Liver (tissue), 10 donors: ENCODE results near the gene IMPG1. TPM values are rescaled to one million over a fixed set of nuclear protein-coding genes. Genes with fewer than 3 reads are reported as not detected.

Experiments used
- DNase-seq: peaks from one replicate; pipeline ENCODE4 v3.0.0-alpha.2; 2017; ENCODE audit warnings: low spot score
- H3K27ac ChIP-seq, 2 donors: one replicate each; pipeline ENCODE4 v1.7.0; 2013; ENCODE audit warnings: inconsistent platforms in 2 of 2, low read length in 2 of 2, control low read depth in 1 of 2, low read depth in 1 of 2, mild to moderate bottlenecking in 1 of 2
- H3K27me3 ChIP-seq, 4 donors: one replicate each; pipeline versions ENCODE4 v1.6.1 to v1.7.0; 2013; ENCODE audit warnings: low read length in 3 of 4, inconsistent platforms in 1 of 4, mild to moderate bottlenecking in 1 of 4, moderate library complexity in 1 of 4; ENCODE audit not compliant: control insufficient read depth in 4 of 4, insufficient read depth in 4 of 4
- H3K36me3 ChIP-seq, 4 donors: one replicate each; pipeline versions ENCODE4 v1.6.1 to v1.7.0; 2013; ENCODE audit warnings: low read length in 3 of 4, mild to moderate bottlenecking in 3 of 4, low read depth in 1 of 4, moderate library complexity in 1 of 4; ENCODE audit not compliant: control insufficient read depth in 4 of 4, insufficient read depth in 3 of 4
- H3K4me1 ChIP-seq, 4 donors: one replicate each; pipeline versions ENCODE4 v1.6.1 to v1.7.0; 2013; ENCODE audit warnings: low read length in 3 of 4, mild to moderate bottlenecking in 3 of 4, moderate library complexity in 1 of 4; ENCODE audit not compliant: control insufficient read depth in 4 of 4, insufficient read depth in 4 of 4
- H3K4me3 ChIP-seq, 3 donors: one replicate each; pipeline versions ENCODE4 v1.6.1 to v1.7.0; 2013; ENCODE audit warnings: low read length in 3 of 3, control low read depth in 1 of 3, low read depth in 1 of 3, mild to moderate bottlenecking in 1 of 3
- H3K9ac ChIP-seq, 2 donors: one replicate each; pipeline ENCODE4 v1.7.0; 2013; ENCODE audit warnings: low read length in 2 of 2, mild to moderate bottlenecking in 2 of 2, moderate library complexity in 2 of 2, control low read depth in 1 of 2, low read depth in 1 of 2
- H3K9me3 ChIP-seq, 4 donors: one replicate each; pipeline versions ENCODE4 v1.6.1 to v1.7.0; 2013; ENCODE audit warnings: low read length in 3 of 4; ENCODE audit not compliant: control insufficient read depth in 4 of 4
- EGR1 ChIP-seq, 2 donors: IDR thresholded peaks; 2 replicates each; pipeline ENCODE4 v1.6.1; 2016 to 2018; ENCODE audit warnings: antibody characterized with exemption in 2 of 2, low read depth in 2 of 2
- FOXA1 ChIP-seq: IDR thresholded peaks from 2 replicates; pipeline ENCODE4 v1.6.1; 2016; ENCODE audit warnings: antibody characterized with exemption
- FOXA2 ChIP-seq: IDR thresholded peaks from 2 replicates; pipeline ENCODE4 v1.6.1; 2016; ENCODE audit warnings: antibody characterized with exemption
- GABPA ChIP-seq, 2 donors: IDR thresholded peaks in 1 of 2; conservative IDR thresholded peaks in 1 of 2; 2 replicates each; pipeline ENCODE4 v1.6.1; 2016; ENCODE audit warnings: antibody characterized with exemption in 2 of 2, mild to moderate bottlenecking in 1 of 2, moderate library complexity in 1 of 2
- HNF4A ChIP-seq, 2 donors: conservative IDR thresholded peaks; 2 replicates each; pipeline ENCODE4 v1.6.1; 2016; ENCODE audit warnings: antibody characterized with exemption in 2 of 2, mild to moderate bottlenecking in 2 of 2
- HNF4G ChIP-seq: IDR thresholded peaks from 2 replicates; pipeline ENCODE4 v1.6.1; 2016; ENCODE audit warnings: antibody characterized with exemption
- JUND ChIP-seq, 2 donors: IDR thresholded peaks; 2 replicates each; pipeline ENCODE4 v1.6.1; 2016; ENCODE audit warnings: antibody characterized with exemption in 2 of 2
- NR2F2 ChIP-seq: IDR thresholded peaks from 2 replicates; pipeline ENCODE4 v1.6.1; 2016; ENCODE audit warnings: antibody characterized with exemption
- RXRA ChIP-seq, 2 donors: IDR thresholded peaks; 2 replicates each; pipeline ENCODE4 v1.6.1; 2017 to 2018; ENCODE audit warnings: antibody characterized with exemption in 2 of 2, mild to moderate bottlenecking in 1 of 2
- SP1 ChIP-seq: IDR thresholded peaks from 2 replicates; pipeline ENCODE4 v1.6.1; 2018; ENCODE audit warnings: antibody characterized with exemption, mild to moderate bottlenecking
- TAF1 ChIP-seq: conservative IDR thresholded peaks from 2 replicates; pipeline ENCODE4 v1.6.1; 2016; ENCODE audit warnings: antibody characterized with exemption, mild to moderate bottlenecking
- YY1 ChIP-seq: IDR thresholded peaks from 2 replicates; pipeline ENCODE4 v1.6.1; 2016; ENCODE audit warnings: antibody characterized with exemption, mild to moderate bottlenecking
- WGBS: extraction: QIAGEN DNeasy Blood & Tissue Kit; methylation state at CpG from one replicate; pipeline ENCODE4 v1.1.7; 2013; 5-methylcytosine and 5-hydroxymethylcytosine counted together
- polyA plus RNA-seq, 2 donors: library from polyadenylated mRNA; stranded (reverse) in 1 of 2; unstranded in 1 of 2; fragments of 200-250 nt in 1 of 2; fragments of >200 nt in 1 of 2; fragmentation: Nextera tagmentation in 1 of 2; extraction: Ambion mirVana in 1 of 2; gene quantifications; one replicate each; pipeline versions ENCODE4 v1.2.1 to v1.2.3, GENCODE V29; 2013 to 2015
- small RNA-seq: library from RNA; depleted of rRNA; stranded (forward); fragments of <200 nt; gene quantifications from one replicate; pipeline ENCODE3, GENCODE V24; 2014
- total RNA-seq, 2 donors: library from RNA; depleted of rRNA; stranded (reverse); fragments of >200 nt; gene quantifications; one replicate each; pipeline ENCODE4 v1.2.3, GENCODE V29; 2014
- TF ChIP-seq, protein P1 (sequence below): IDR thresholded peaks from 2 replicates; pipeline ENCODE4 v1.6.1; 2016; ENCODE audit warnings: antibody characterized with exemption, mild to moderate bottlenecking
- TF ChIP-seq, protein P2 (sequence below): IDR thresholded peaks from 2 replicates; pipeline ENCODE4 v1.6.1; 2016; ENCODE audit warnings: antibody characterized with exemption
- TF ChIP-seq, protein P3 (sequence below): IDR thresholded peaks from 2 replicates; pipeline ENCODE4 v1.6.1; 2016; ENCODE audit warnings: antibody characterized with exemption
- TF ChIP-seq, protein P4 (sequence below): fragments of 150-350 bp; IDR thresholded peaks from 2 replicates; pipeline ENCODE4 v1.5.1; 2017; ENCODE audit warnings: improper control_type of control experiment, low read depth, low read length; ENCODE audit not compliant: missing input control
- TF ChIP-seq, protein P5 (sequence below): IDR thresholded peaks from 2 replicates; pipeline ENCODE4 v1.6.1; 2016; ENCODE audit warnings: antibody characterized with exemption
- donor health status: healthy.
- donor health status: healthy.
- donor health status: healthy.
- donor health status: healthy.
- donor health status: healthy.

IMPG1 gene
- total and polyA plus RNA-seq, 4 donors = not detected

DNA sequence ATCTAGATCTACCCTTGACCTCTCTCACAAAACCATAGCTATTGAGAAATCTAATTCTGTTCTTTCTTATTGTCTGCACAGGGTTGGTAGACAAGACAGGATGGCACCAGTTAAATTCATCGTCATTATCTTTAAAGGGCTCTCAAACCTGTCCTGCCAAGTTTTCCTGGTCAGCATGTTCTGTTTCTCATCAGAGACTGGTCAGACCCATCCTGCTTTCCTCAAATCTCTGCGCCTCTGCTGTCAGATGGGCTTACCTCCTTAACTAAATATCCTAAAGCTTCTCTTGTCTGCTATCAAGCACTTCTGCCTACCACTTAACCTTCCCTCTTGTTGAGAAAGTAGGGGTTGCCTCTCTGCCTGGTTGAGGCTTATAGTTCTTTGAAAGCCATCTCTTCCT is 198.2 kb downstream of the IMPG1 start:
- H3K9ac ChIP-seq = no peak overlapping the region
- no peak overlapping the region for H3K27ac ChIP-seq
- no peaks in the 10 kb centered on the region for H3K4me1 ChIP-seq
- no peak overlapping the region for H3K4me3 ChIP-seq
- no peak for DNase-seq
- WGBS = 93% methylated on average over 2 of the region's 2 CpGs
- no peaks in the 10 kb centered on the region for H3K9me3 ChIP-seq
- TF ChIP-seq EGR1 (IDR thresholded peaks at IDR 0.05; ENCODE audit: low read depth in 2 of 2) = no peak
- no peak for TF ChIP-seq YY1
- no peak for TF ChIP-seq HNF4G
- no peak for TF ChIP-seq JUND (IDR thresholded peaks at IDR 0.05)
- no peak for TF ChIP-seq NR2F2
- no peak for TF ChIP-seq GABPA (IDR thresholded peaks at IDR 0.05 in 1 of 2, conservative IDR thresholded peaks at IDR 0.05 in 1 of 2)
- no peak for TF ChIP-seq TAF1
- TF ChIP-seq, protein P1, sequence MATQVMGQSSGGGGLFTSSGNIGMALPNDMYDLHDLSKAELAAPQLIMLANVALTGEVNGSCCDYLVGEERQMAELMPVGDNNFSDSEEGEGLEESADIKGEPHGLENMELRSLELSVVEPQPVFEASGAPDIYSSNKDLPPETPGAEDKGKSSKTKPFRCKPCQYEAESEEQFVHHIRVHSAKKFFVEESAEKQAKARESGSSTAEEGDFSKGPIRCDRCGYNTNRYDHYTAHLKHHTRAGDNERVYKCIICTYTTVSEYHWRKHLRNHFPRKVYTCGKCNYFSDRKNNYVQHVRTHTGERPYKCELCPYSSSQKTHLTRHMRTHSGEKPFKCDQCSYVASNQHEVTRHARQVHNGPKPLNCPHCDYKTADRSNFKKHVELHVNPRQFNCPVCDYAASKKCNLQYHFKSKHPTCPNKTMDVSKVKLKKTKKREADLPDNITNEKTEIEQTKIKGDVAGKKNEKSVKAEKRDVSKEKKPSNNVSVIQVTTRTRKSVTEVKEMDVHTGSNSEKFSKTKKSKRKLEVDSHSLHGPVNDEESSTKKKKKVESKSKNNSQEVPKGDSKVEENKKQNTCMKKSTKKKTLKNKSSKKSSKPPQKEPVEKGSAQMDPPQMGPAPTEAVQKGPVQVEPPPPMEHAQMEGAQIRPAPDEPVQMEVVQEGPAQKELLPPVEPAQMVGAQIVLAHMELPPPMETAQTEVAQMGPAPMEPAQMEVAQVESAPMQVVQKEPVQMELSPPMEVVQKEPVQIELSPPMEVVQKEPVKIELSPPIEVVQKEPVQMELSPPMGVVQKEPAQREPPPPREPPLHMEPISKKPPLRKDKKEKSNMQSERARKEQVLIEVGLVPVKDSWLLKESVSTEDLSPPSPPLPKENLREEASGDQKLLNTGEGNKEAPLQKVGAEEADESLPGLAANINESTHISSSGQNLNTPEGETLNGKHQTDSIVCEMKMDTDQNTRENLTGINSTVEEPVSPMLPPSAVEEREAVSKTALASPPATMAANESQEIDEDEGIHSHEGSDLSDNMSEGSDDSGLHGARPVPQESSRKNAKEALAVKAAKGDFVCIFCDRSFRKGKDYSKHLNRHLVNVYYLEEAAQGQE = no peak
- no peak for TF ChIP-seq SP1
- TF ChIP-seq HNF4A (conservative IDR thresholded peaks at IDR 0.05) = no peak
- TF ChIP-seq, protein P2, sequence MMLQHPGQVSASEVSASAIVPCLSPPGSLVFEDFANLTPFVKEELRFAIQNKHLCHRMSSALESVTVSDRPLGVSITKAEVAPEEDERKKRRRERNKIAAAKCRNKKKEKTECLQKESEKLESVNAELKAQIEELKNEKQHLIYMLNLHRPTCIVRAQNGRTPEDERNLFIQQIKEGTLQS = no peak
- TF ChIP-seq, protein P3, sequence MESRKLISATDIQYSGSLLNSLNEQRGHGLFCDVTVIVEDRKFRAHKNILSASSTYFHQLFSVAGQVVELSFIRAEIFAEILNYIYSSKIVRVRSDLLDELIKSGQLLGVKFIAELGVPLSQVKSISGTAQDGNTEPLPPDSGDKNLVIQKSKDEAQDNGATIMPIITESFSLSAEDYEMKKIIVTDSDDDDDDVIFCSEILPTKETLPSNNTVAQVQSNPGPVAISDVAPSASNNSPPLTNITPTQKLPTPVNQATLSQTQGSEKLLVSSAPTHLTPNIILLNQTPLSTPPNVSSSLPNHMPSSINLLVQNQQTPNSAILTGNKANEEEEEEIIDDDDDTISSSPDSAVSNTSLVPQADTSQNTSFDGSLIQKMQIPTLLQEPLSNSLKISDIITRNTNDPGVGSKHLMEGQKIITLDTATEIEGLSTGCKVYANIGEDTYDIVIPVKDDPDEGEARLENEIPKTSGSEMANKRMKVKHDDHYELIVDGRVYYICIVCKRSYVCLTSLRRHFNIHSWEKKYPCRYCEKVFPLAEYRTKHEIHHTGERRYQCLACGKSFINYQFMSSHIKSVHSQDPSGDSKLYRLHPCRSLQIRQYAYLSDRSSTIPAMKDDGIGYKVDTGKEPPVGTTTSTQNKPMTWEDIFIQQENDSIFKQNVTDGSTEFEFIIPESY = no peak
- TF ChIP-seq FOXA1 = no peak
- no peak for TF ChIP-seq FOXA2
- TF ChIP-seq, protein P4, sequence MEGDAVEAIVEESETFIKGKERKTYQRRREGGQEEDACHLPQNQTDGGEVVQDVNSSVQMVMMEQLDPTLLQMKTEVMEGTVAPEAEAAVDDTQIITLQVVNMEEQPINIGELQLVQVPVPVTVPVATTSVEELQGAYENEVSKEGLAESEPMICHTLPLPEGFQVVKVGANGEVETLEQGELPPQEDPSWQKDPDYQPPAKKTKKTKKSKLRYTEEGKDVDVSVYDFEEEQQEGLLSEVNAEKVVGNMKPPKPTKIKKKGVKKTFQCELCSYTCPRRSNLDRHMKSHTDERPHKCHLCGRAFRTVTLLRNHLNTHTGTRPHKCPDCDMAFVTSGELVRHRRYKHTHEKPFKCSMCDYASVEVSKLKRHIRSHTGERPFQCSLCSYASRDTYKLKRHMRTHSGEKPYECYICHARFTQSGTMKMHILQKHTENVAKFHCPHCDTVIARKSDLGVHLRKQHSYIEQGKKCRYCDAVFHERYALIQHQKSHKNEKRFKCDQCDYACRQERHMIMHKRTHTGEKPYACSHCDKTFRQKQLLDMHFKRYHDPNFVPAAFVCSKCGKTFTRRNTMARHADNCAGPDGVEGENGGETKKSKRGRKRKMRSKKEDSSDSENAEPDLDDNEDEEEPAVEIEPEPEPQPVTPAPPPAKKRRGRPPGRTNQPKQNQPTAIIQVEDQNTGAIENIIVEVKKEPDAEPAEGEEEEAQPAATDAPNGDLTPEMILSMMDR = no peak
- no peak for TF ChIP-seq RXRA (IDR thresholded peaks at IDR 0.05)
- TF ChIP-seq, protein P5, sequence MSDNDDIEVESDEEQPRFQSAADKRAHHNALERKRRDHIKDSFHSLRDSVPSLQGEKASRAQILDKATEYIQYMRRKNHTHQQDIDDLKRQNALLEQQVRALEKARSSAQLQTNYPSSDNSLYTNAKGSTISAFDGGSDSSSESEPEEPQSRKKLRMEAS = no peak
- no peaks in the 10 kb centered on the region for H3K27me3 ChIP-seq
- H3K36me3 ChIP-seq = peaks cover 0 to 11% (median 1%) of the 10 kb centered on the region in 4 donors

Small RNA genes lying within 50 kb of the gene (small RNA-seq; reads per million reads assigned to genes)
- not detected for gene RF00019
- gene RNU6-248P = not detected
